Endometrial microvascular endothelial cells (primary cell): ENCODE measurements around the gene ERRFI1. TPM values are rescaled to one million over a fixed set of nuclear protein-coding genes. Genes with fewer than 3 reads are reported as not detected.

Source experiments
- in situ Hi-C: cut with HindIII; loops from 2 replicates; pipeline ENCODE4 v1.10.0; 2017; ENCODE audit warnings: low sequenced_read_pairs, low pct_unique_long_range_greater_than_20kb; ENCODE audit errors: inconsistent ontology term
- total RNA-seq: library from RNA; depleted of rRNA; stranded (reverse); fragments of >200 nt; gene quantifications from one replicate; pipeline ENCODE4 v1.2.3, GENCODE V29; 2015; ENCODE audit errors: inconsistent ontology term

Gene ERRFI1
- total RNA-seq, 1 donor from 2014 or later: 18.5 TPM

DNA sequence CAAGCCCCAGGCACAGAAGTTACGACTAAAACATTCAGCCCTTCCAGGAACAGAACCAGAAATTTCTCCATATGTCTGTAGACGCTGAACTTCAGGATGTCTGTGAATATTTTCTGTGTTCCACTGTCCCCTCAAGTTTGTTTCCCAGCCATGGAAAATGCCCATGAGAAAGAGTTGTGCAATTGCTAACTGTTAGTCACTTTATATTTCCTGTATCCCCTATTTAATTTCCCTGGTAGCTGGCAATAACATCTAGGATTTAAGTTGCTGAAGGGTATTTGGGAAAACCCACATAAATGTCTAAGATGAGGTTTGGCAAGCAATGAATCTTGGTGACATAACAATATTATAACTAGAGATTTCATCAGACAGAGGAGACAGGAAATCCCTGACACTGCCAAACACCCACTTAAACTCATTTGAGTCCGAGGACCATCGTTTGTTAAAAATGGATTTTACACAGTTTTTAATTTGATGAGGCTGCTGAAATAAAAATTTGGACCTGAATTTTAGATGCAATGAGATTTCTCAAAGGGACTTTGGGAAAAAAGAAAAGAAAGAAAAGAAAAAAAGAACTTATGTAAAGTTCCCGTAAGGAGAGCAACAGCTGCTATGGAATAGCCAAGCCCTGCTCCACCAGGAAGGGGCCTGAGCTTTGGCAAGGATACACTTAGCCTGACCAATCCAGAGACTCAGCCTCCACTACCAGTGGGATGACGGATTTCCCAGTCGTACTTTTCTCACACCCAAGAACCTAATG is 21.8 kb upstream of the ERRFI1 start:
- in situ Hi-C loops: loop anchor here (25.0 kb wide), 1 partner anchor 164 kb away; no protein-coding TSS in a partner anchor

- in situ Hi-C loops: loop anchor here (25.0 kb wide), 1 partner anchor 165 kb away; no protein-coding TSS in a partner anchor
Measured at GRCh38 chr1:8047112-8047511, 21.0 kb upstream of the ERRFI1 start.

DNA sequence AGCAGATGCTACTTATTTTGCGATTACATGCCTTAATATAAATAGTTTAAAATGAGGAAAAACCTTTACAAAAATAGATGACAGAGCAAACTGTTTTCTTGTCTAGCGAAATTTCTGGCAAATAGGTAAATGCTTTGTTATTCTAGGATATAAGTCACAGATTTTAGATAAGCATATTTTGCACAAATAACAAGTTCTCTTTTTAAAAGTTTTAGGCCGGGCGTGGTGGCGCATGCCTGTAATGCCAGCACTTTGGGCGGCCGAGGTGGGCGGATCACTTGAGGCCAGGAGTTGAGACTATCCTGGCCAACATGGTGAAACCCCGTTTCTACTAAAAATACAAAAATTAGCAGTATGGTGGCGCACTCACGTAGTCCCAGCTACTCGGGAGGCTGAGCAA is 20.3 kb upstream of the ERRFI1 start:
- in situ Hi-C loops: loop anchor here (25.0 kb wide), 1 partner anchor 166 kb away; no protein-coding TSS in a partner anchor

GRCh38 chr1:8043621-8044020 is 17.5 kb upstream of the ERRFI1 start:
- in situ Hi-C loops: loop anchor here (25.0 kb wide), 1 partner anchor 169 kb away; no protein-coding TSS in a partner anchor

GRCh38 chr1:8042134-8042533 is 16.0 kb upstream of the ERRFI1 start:
- in situ Hi-C loops: loop anchor here (25.0 kb wide), 1 partner anchor 170 kb away; no protein-coding TSS in a partner anchor

DNA sequence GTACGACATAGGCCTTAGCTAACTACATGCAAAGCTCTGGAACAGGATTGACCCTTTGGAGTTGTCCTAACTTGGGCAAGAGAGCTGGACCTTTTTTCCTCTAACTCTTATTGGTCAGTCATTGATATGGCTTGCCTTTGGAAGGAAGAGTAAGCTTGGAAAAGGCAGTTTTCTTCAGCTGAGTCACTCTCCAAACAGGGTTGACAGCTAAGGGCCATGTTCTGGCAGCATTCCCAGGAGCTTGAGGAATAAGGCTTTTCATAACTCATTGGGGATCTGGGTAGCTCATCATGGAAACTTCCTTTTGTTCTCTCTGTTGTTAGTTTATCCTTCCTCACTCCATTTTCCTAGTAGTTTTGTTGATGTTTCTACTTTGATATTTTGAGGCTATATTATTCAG is 14.5 kb upstream of the ERRFI1 start:
- in situ Hi-C loops: loop anchor here (25.0 kb wide), 1 partner anchor 172 kb away; no protein-coding TSS in a partner anchor

DNA sequence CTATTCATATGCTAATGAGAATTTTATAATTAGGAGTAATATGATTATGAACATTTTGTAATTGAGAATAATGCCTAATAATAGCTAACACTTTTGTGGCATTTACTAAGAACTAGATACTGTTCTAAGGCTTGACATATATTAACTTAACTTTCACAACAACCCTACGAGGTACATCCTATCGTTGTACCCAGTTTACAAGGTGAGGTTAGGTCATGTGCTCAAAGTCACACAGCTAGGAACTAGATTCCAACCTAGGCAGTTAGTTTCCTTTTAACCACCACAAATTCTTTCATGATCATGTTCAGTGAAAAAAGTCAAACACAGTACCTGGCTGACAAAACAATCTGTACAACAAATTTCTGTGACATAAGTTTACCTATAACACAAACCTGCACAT is 13.0 kb upstream of the ERRFI1 start:
- in situ Hi-C loops: loop anchor here (25.0 kb wide), 1 partner anchor 173 kb away; no protein-coding TSS in a partner anchor

GRCh38 chr1:8035289-8035688 is 9.2 kb upstream of the ERRFI1 start:
- in situ Hi-C loops: loop anchor here (25.0 kb wide), 1 partner anchor 177 kb away; no protein-coding TSS in a partner anchor

- in situ Hi-C loops: loop anchor here (25.0 kb wide), 1 partner anchor 179 kb away; no protein-coding TSS in a partner anchor
Measured at GRCh38 chr1:8033322-8033721, 7.2 kb upstream of the ERRFI1 start.

GRCh38 chr1:8032366-8032910 is 6.3 kb upstream of the ERRFI1 start:
- in situ Hi-C loops: loop anchor here (25.0 kb wide), 1 partner anchor 180 kb away; no protein-coding TSS in a partner anchor

- in situ Hi-C loops: loop anchor here (25.0 kb wide), 1 partner anchor 181 kb away; no protein-coding TSS in a partner anchor
Measured at GRCh38 chr1:8031176-8031785, 5.2 kb upstream of the ERRFI1 start.

DNA sequence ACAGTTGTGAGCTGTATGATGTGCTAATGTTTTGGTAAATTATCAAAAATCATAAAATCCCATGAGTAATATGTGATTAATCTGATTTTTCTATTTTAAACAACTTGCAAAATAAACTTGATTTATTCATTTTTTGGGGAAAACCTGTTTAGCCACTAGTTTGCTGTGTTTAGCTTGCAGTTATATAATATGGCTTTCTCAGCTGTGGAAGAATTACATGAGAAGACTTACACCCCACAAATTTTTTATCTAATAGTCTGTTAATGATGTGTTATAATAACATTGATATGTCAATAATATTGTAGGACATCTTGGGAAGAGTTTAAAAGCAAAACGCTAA is 2.4 kb upstream of the ERRFI1 start:
- in situ Hi-C loops: loop anchor here (25.0 kb wide), 1 partner anchor 184 kb away; no protein-coding TSS in a partner anchor

DNA sequence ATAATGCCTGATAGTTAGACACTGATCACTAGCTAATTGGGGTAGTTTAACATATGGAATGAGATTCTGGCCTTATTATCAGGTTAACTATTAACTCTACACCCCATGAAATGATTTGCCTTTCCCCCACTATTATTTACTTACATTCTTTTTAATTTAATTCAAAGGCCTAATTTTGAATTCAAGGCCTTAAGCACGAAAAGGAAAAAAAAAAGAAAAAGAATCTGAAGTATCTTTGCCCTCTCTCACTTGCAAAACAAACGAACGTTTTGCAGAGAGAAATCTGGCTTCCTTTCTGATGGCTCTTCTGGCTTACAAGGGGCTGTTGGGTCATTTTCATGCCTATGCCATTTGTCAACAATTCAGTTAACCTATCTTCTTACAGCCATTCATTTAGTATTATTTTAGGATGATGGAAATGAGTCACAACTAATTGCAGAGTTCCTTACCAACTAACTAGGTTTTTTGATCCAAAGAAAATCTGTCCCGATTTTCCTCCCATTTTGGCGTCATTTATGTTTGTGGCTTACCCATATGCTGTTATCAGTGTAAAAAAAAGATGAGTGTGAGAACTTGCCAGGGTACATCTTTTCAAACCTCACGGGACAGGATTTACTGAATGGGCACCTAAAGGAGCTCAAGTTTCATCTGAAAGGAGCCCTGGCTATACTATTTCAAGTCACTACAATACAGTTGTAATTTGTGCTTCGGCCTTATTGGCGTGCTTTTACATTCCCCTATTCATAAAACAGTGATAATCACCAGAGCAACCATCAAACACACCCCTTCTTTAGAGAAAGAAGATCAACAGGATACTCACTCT is 1.9 kb upstream of the ERRFI1 start:
- in situ Hi-C loops: loop anchor here (25.0 kb wide), 1 partner anchor 184 kb away; no protein-coding TSS in a partner anchor

DNA sequence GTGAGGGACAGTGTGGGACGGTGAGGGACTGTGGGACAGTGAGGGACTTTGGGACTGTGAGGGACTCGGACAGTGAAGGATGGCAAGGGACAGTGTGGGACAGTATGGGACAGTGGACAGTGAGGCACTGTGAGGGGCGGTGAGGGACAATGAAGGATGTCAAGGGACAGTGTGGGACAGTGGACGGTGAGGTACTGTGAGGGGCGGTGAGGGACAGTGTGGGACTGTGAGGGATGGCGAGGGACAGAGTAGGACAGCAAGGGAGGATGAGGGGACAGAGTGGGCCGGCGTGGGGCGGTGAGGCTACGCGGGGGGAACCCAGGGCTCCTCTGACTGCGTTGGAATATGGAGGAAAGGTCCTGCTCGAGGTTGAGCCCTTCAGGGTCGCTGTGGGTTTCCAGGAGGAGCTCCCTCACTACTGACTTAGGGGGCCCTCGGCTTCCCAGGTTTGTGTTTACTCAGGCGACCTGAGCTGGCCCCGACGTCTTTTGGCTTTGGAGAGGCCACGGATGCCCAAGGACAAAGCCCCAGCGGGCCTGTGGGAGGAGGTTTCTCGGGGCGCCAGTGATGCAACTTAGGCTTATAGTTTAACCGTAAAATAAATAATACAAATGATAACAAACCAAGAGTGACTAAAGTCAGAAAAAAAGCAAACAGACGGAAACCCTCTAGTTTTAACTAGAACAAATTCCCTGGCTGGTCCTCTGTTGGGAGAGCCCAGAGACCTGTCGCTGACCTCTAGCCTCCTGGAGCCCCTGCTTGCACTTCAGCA is 1.1 kb upstream of the ERRFI1 start:
- in situ Hi-C loops: loop anchor here (25.0 kb wide), 1 partner anchor 185 kb away; no protein-coding TSS in a partner anchor

GRCh38 chr1:8025671-8026144 is 401 bp downstream of the ERRFI1 start:
- in situ Hi-C loops: loop anchor here (25.0 kb wide), 1 partner anchor 187 kb away; no protein-coding TSS in a partner anchor

DNA sequence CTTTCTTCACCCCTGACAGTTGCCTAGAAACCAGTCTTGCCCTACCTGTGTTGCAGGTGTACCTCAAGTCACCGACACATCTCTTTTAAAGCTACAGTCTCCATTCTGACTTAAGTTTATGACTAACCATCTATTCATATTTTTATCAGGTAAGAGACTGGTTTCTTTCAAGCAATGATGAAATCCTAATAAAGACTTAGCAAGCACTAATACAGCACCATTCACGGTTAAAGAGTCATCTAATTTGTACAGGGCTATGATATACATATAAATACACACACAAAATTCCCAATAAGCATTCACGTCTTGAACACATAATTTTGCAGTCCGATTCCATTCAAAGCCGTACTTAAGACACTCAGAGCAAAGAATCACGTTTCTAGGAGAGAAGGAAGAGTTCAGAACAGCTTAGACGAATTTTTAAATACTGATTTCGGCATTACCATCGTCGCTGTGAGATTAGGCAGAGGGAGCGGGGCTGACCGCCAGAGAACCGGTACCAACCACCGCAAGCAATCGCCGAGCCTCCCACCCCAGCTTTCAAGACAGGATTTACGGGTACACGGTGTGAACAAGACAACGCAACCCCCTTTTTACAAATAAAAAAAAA is 943 bp downstream of the ERRFI1 start:
- in situ Hi-C loops: loop anchor here (25.0 kb wide), 1 partner anchor 187 kb away; no protein-coding TSS in a partner anchor

DNA sequence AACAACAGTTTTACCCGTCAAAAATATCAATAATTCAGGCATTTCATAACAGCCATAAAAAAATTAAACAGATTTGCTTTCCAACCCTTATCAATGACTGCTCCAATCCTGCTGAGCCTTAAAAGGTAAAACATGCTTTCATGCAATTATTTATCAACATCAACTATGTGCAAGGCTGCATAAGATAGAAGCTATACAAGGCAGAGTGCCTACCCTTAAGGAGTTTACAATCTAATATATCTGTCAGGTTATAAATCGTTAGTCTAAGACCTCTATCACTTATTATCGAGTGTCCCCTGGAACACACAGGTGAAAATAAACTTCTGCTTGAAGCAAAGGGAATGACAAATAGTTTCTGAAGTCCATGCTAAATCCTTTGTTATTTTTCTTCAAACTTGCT is 1.8 kb downstream of the ERRFI1 start:
- in situ Hi-C loops: loop anchor here (25.0 kb wide), 1 partner anchor 288 kb away; the partner anchor contains the start of gene SLC45A1
